ENCODE measurements around the gene ULK4.
"Not testable (repeated sequence)": the region's sequence is repeated elsewhere in the genome, so short reads cannot be mapped to it uniquely, and the experiment has no call there.

The ULK4 gene

GRCh38 chr3:41464401-41464800 lies 497.5 kb downstream of the ULK4 start:
- no peak for TF ChIP-seq CTCF (IDR thresholded peaks at IDR 0.05; ENCODE audit: control insufficient read depth, extremely low read depth, insufficient read depth)
- DNase-seq (ENCODE audit: low read depth) = no peak
- H3K4me3 ChIP-seq (ENCODE audit: low read depth, low read length) = no peak overlapping the region

GRCh38 chr3:41462103-41462691 lies 499.7 kb downstream of the ULK4 start:
- H3K4me3 ChIP-seq (ENCODE audit: low read depth, low read length) = no peak overlapping the region
- TF ChIP-seq CTCF (IDR thresholded peaks at IDR 0.05; ENCODE audit: control insufficient read depth, extremely low read depth, insufficient read depth) = no peak
- peak; percentile 6 for DNase-seq (ENCODE audit: low read depth)

GRCh38 chr3:41460736-41461135 lies 501.2 kb downstream of the ULK4 start:
- DNase-seq (ENCODE audit: low read depth) = no peak
- no peak overlapping the region for H3K4me3 ChIP-seq (ENCODE audit: low read depth, low read length)
- TF ChIP-seq CTCF (IDR thresholded peaks at IDR 0.05; ENCODE audit: control insufficient read depth, extremely low read depth, insufficient read depth) = no peak

- H3K4me3 ChIP-seq (ENCODE audit: low read depth, low read length) = no peak overlapping the region
- no peak for DNase-seq (ENCODE audit: low read depth)
- no peak for TF ChIP-seq CTCF (IDR thresholded peaks at IDR 0.05; ENCODE audit: control insufficient read depth, extremely low read depth, insufficient read depth)
These were observed 504.7 kb downstream of the ULK4 start for GRCh38 chr3:41457176-41457575.

GRCh38 chr3:41456162-41456561 lies 505.7 kb downstream of the ULK4 start:
- TF ChIP-seq CTCF (IDR thresholded peaks at IDR 0.05; ENCODE audit: control insufficient read depth, extremely low read depth, insufficient read depth) = no peak
- DNase-seq (ENCODE audit: low read depth) = no peak
- no peak overlapping the region for H3K4me3 ChIP-seq (ENCODE audit: low read depth, low read length)

- DNase-seq (ENCODE audit: low read depth); H3K4me3 ChIP-seq (ENCODE audit: low read depth, low read length): not testable (repeated sequence)
These were observed 508.3 kb downstream of the ULK4 start for GRCh38 chr3:41453618-41454017.

- DNase-seq (ENCODE audit: low read depth) = no peak
- H3K4me3 ChIP-seq (ENCODE audit: low read depth, low read length) = no peak overlapping the region
- TF ChIP-seq CTCF (IDR thresholded peaks at IDR 0.05; ENCODE audit: control insufficient read depth, extremely low read depth, insufficient read depth) = peak; percentile 41
These were observed 511.3 kb downstream of the ULK4 start for GRCh38 chr3:41450416-41451231.

Measured in LNCaP clone FGC (cell line).